ENCODE results near the gene LRRK1. TPM values are rescaled to one million over a fixed set of nuclear protein-coding genes. Genes with fewer than 3 reads are reported as not detected.

LRRK1 gene
- total RNA-seq, 4 donors from 2014 or later, result 52.7 to 107 (median 82.7) TPM

GRCh38 chr15:101104141-101104540, 185.0 kb downstream of the LRRK1 start:
- no peaks in the 10 kb centered on the region for H3K9me3 ChIP-seq
- intact Hi-C loops (cut with DNase I; ENCODE audit: low total_unique reads), result no loop called here

GRCh38 chr15:101105059-101105891, 186.1 kb downstream of the LRRK1 start:
- H3K9me3 ChIP-seq, result no peaks in the 10 kb centered on the region
- H3K27ac ChIP-seq, result no peak overlapping the region
- 63 to 75% methylated on average over 5 to 7 of the region's 7 CpGs for WGBS, 2 donors (ENCODE audit: low coverage in 1 of 2)
- in situ Hi-C loops (cut with MboI; ENCODE audit: low pct_ligation_motif_present in 1 of 4, low pct_unique_long_range_greater_than_20kb in 1 of 4, low sequenced_read_pairs in 3 of 4) (loop anchor here in 1 of 4 donors (10.0 kb wide), 1 partner anchor 160 kb away; no protein-coding TSS in a partner anchor), intact Hi-C loops (cut with DNase I; ENCODE audit: low total_unique reads) (no loop called here)
- H3K27me3 ChIP-seq, result no peaks in the 10 kb centered on the region
- DNase-seq, result no peak
- H3K36me3 ChIP-seq, result no peaks in the 10 kb centered on the region
- no peaks in the 10 kb centered on the region for H3K4me1 ChIP-seq
- H3K4me3 ChIP-seq, result no peak overlapping the region
- no peak for TF ChIP-seq POLR2A (IDR thresholded peaks at IDR 0.05)
- TF ChIP-seq EP300 (IDR thresholded peaks at IDR 0.05; ENCODE audit: low read depth), result no peak
- TF ChIP-seq POLR2AphosphoS5 (IDR thresholded peaks at IDR 0.05), result no peak
- no peak for TF ChIP-seq CTCF (IDR thresholded peaks at IDR 0.05)

More at GRCh38 chr15:101104141-101104540, 185.0 kb downstream of the LRRK1 start:
- H3K4me1 ChIP-seq, result no peaks in the 10 kb centered on the region
- no peak overlapping the region for H3K27ac ChIP-seq
- H3K36me3 ChIP-seq, result no peaks in the 10 kb centered on the region
- WGBS, 2 donors (ENCODE audit: low coverage in 1 of 2), result 73 to 89% methylated on average over 2 to 9 of the region's 9 CpGs
- no peak overlapping the region for H3K4me3 ChIP-seq
- H3K27me3 ChIP-seq, result no peaks in the 10 kb centered on the region
- TF ChIP-seq CTCF (IDR thresholded peaks at IDR 0.05) (no peak), EP300 (IDR thresholded peaks at IDR 0.05; ENCODE audit: low read depth) (no peak), POLR2A (IDR thresholded peaks at IDR 0.05) (no peak), POLR2AphosphoS5 (IDR thresholded peaks at IDR 0.05) (no peak)
- in situ Hi-C loops (cut with MboI; ENCODE audit: low pct_ligation_motif_present in 1 of 4, low pct_unique_long_range_greater_than_20kb in 1 of 4, low sequenced_read_pairs in 3 of 4), result loop anchor here in 1 of 4 donors (10.0 kb wide), 1 partner anchor 161 kb away; no protein-coding TSS in a partner anchor
- DNase-seq, result no peak

GRCh38 chr15:101107101-101107500, 187.9 kb downstream of the LRRK1 start:
- Histone ChIP-seq H3K4me3 (no peak overlapping the region), H3K27ac (no peak overlapping the region), H3K4me1 (no peaks in the 10 kb centered on the region), H3K27me3 (no peaks in the 10 kb centered on the region), H3K36me3 (no peaks in the 10 kb centered on the region), H3K9me3 (no peaks in the 10 kb centered on the region)
- no peak for DNase-seq
- no peak for TF ChIP-seq POLR2AphosphoS5 (IDR thresholded peaks at IDR 0.05)
- no peak for TF ChIP-seq CTCF (IDR thresholded peaks at IDR 0.05)
- no peak for TF ChIP-seq EP300 (IDR thresholded peaks at IDR 0.05; ENCODE audit: low read depth)
- no peak for TF ChIP-seq POLR2A (IDR thresholded peaks at IDR 0.05)
- WGBS, 2 donors (ENCODE audit: low coverage in 1 of 2), result 67 to 86% methylated on average over 2 to 7 of the region's 7 CpGs
- intact Hi-C loops (cut with DNase I; ENCODE audit: low total_unique reads), result no loop called here
- in situ Hi-C loops (cut with MboI; ENCODE audit: low pct_ligation_motif_present in 1 of 4, low pct_unique_long_range_greater_than_20kb in 1 of 4, low sequenced_read_pairs in 3 of 4), result loop anchor here in 1 of 4 donors (10.0 kb wide), 1 partner anchor 158 kb away; no protein-coding TSS in a partner anchor

- intact Hi-C loops (cut with DNase I; ENCODE audit: low total_unique reads) (no loop called here), in situ Hi-C loops (cut with MboI; ENCODE audit: low pct_ligation_motif_present in 1 of 4, low pct_unique_long_range_greater_than_20kb in 1 of 4, low sequenced_read_pairs in 3 of 4) (loop anchor here in 1 of 4 donors (10.0 kb wide), 1 partner anchor 157 kb away; no protein-coding TSS in a partner anchor)
- TF ChIP-seq POLR2A (IDR thresholded peaks at IDR 0.05) (no peak), POLR2AphosphoS5 (IDR thresholded peaks at IDR 0.05) (no peak), EP300 (IDR thresholded peaks at IDR 0.05; ENCODE audit: low read depth) (no peak), CTCF (IDR thresholded peaks at IDR 0.05) (no peak)
- no peaks in the 10 kb centered on the region for H3K36me3 ChIP-seq
- no peak overlapping the region for H3K27ac ChIP-seq
- H3K4me1 ChIP-seq, result no peaks in the 10 kb centered on the region
- 74% methylated on average over 2 to 6 of the region's 6 CpGs for WGBS, 2 donors (ENCODE audit: low coverage in 1 of 2)
- H3K27me3 ChIP-seq, result no peaks in the 10 kb centered on the region
- no peak overlapping the region for H3K4me3 ChIP-seq
- no peaks in the 10 kb centered on the region for H3K9me3 ChIP-seq
- DNase-seq, result no peak
These were observed 188.7 kb downstream of the LRRK1 start for GRCh38 chr15:101107625-101108460.

All from transverse colon (tissue), 4 donors.